ENCODE measurements around the gene RELL2.

RELL2 gene

GRCh38 chr5:141649972-141650371 lies 13.2 kb downstream of the RELL2 start:
- DNase-seq (ENCODE audit: low spot score): no peak

GRCh38 chr5:141650851-141651727 lies 14.3 kb downstream of the RELL2 start, which contains the start of gene FCHSD1:
Gene FCHSD1, minus strand, starts transcription at chr5:141651418. Its CDS starts 50 bp downstream, at chr5:141651368.
- peak; percentile 80 for DNase-seq (ENCODE audit: low spot score)

- DNase-seq (ENCODE audit: low spot score): no peak
These were observed 14.9 kb downstream of the RELL2 start for GRCh38 chr5:141651728-141652105.

- no peak for DNase-seq (ENCODE audit: low spot score)
These were observed 17.5 kb downstream of the RELL2 start for GRCh38 chr5:141654298-141654697.

- DNase-seq (ENCODE audit: low spot score): no peak
These were observed 18.2 kb downstream of the RELL2 start for GRCh38 chr5:141655020-141655419.

GRCh38 chr5:141656396-141656795 lies 19.6 kb downstream of the RELL2 start:
- no peak for DNase-seq (ENCODE audit: low spot score)

GRCh38 chr5:141657404-141657803 lies 20.6 kb downstream of the RELL2 start:
- no peak for DNase-seq (ENCODE audit: low spot score)

GRCh38 chr5:141657937-141658545 lies 21.2 kb downstream of the RELL2 start:
- no peak for DNase-seq (ENCODE audit: low spot score)

GRCh38 chr5:141662028-141662427 lies 25.2 kb downstream of the RELL2 start:
- DNase-seq (ENCODE audit: low spot score): no peak

- DNase-seq (ENCODE audit: low spot score): no peak
These were observed 26.7 kb downstream of the RELL2 start for GRCh38 chr5:141663506-141663905.

- DNase-seq (ENCODE audit: low spot score): peak; percentile 64
These were observed 28.1 kb downstream of the RELL2 start for GRCh38 chr5:141664733-141665461.

- no peak for DNase-seq (ENCODE audit: low spot score)
These were observed 29.5 kb downstream of the RELL2 start for GRCh38 chr5:141665995-141666940.

GRCh38 chr5:141668601-141669265 lies 31.9 kb downstream of the RELL2 start:
- no peak for DNase-seq (ENCODE audit: low spot score)

- no peak for DNase-seq (ENCODE audit: low spot score)
These were observed 32.7 kb downstream of the RELL2 start for GRCh38 chr5:141669520-141669919.

GRCh38 chr5:141672071-141672840 lies 35.5 kb downstream of the RELL2 start:
- no peak for DNase-seq (ENCODE audit: low spot score)

- DNase-seq (ENCODE audit: low spot score): no peak
These were observed 36.3 kb downstream of the RELL2 start for GRCh38 chr5:141672841-141673813.

- no peak for DNase-seq (ENCODE audit: low spot score)
These were observed 38.0 kb downstream of the RELL2 start for GRCh38 chr5:141674747-141675146.

- no peak for DNase-seq (ENCODE audit: low spot score)
These were observed 38.9 kb downstream of the RELL2 start for GRCh38 chr5:141675672-141676071.

GRCh38 chr5:141677415-141677814 lies 40.6 kb downstream of the RELL2 start:
- DNase-seq (ENCODE audit: low spot score): no peak

Data from hematopoietic multipotent progenitor cell treated with erythropoietin and hydrocortisone succinate and interleukin-3 and kit ligand, for 15 days (in vitro differentiated cells).